Breast epithelium (tissue), 3 donors: ENCODE data around the gene WWC2.

Experiments used
- CTCF ChIP-seq, 3 donors: fragments of 450-650 bp; IDR thresholded peaks; one replicate each; pipeline ENCODE4 v1.5.1; 2016 to 2017; ENCODE audit warnings: antibody characterized with exemption in 3 of 3, mild to moderate bottlenecking in 3 of 3, moderate library complexity in 3 of 3
- POLR2A ChIP-seq: fragments of 450-650 bp; IDR thresholded peaks from one replicate; pipeline ENCODE4 v1.6.1; 2016; ENCODE audit warnings: antibody characterized with exemption, mild to moderate bottlenecking, moderate library complexity
- POLR2AphosphoS5 ChIP-seq, 3 donors: sonication (generic); formaldehyde crosslinking; IDR thresholded peaks; one replicate each; pipeline ENCODE4 v1.6.1; 2017; ENCODE audit warnings: antibody characterized with exemption in 3 of 3

GRCh38 chr4:183263787-183264386, 164.8 kb downstream of the WWC2 start:
- TF ChIP-seq POLR2A (no peak), CTCF (IDR thresholded peaks at IDR 0.05) (no peak), POLR2AphosphoS5 (IDR thresholded peaks at IDR 0.05) (no peak)
